HTERT RPE-1 (cell line): ENCODE results near the gene PRKCH.
"Not testable (repeated sequence)": the region's sequence is repeated elsewhere in the genome, so short reads cannot be mapped to it uniquely, and the experiment has no call there.

ENCODE experiments used
- in situ Hi-C: fragments of 300-500 bp; cut with MboI; formaldehyde crosslinking; loops from 4 replicates; pipeline ENCODE4 v1.14.3; 2020; ENCODE audit warnings: low sequenced_read_pairs

The PRKCH gene

GRCh38 chr14:61304688-61305087 lies 16.7 kb upstream of the PRKCH start:
- in situ Hi-C loops = no loop called here

DNA sequence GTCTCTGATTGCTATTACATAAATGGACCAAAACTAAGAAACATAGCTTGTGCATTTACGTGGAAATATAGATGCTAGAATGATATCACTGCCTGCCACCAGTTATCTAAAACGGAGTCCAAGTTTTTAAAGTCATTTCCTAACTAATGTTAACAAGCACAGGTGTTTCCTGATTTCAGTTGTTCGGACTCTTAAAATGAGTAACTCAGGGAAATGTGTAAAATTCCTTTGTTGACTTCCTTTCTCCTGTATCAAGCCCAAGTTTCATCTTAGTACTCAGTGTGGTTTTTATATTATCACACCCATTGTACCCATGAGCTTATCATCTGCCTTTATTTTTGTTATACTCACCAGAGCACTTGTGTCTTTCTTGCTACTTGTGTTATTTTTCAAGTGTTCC lies 13.2 kb upstream of the PRKCH start:
- in situ Hi-C loops = no loop called here

DNA sequence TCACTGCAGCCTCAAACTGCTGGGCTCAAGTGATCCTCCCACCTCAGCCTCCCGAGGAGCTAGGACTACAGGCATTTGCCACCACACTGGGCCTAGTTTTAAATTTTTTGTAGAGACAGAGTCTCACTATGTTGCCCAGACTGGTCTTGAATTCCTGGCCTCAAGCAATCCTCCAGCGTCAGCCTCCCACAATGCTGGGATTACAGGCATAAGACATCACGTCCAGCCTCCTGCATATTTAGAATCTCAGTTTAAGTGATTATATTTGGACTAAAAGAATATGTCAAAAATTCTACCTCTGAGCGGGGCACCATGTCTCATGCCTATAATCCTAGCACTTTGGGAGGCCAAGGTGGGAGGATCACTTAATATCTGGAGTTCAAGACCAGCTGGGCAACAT lies 12.7 kb upstream of the PRKCH start:
- in situ Hi-C loops = not testable (repeated sequence)

- in situ Hi-C loops = no loop called here
Observed at GRCh38 chr14:61315313-61315712, 6.1 kb upstream of the PRKCH start.

DNA sequence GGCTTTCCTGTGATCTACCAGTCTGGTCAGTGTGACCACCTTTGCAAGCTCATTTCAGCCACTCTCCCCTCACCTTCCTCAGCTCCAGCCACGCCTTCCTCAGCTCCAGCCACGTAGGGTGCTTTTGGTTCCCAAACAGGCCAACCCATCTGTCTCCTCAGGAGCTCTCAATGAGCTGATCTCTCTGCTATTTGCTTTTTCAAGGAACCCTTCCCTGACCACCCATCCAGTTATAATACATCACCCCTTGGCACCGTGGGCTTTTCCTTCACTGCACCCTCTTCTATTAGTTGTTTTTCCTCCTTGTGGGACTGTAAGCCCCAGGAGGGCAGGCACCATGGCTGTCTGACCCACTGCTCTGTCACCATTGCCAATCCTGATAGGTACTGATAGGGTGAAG lies 2.3 kb upstream of the PRKCH start:
- in situ Hi-C loops = no loop called here

DNA sequence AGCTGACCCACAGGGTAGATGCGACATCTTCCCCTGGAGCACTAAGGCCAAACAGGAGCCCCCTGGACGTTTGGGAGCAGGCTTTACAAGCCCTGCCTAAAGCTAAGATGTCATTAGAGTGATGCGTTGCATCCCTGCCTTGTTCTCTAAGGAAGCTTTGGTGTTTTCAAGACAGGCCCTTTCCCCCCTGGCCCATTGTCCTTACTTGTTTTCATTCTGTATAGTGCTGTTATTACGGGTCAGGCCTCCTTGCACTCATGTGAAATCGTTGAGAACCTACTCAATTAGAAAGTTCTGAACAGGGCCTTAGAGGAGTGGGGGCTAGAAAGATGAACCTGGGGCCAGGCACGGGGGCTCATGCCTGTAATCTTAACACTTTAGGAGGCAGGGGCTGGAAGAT lies 1.7 kb upstream of the PRKCH start:
- in situ Hi-C loops = no loop called here

DNA sequence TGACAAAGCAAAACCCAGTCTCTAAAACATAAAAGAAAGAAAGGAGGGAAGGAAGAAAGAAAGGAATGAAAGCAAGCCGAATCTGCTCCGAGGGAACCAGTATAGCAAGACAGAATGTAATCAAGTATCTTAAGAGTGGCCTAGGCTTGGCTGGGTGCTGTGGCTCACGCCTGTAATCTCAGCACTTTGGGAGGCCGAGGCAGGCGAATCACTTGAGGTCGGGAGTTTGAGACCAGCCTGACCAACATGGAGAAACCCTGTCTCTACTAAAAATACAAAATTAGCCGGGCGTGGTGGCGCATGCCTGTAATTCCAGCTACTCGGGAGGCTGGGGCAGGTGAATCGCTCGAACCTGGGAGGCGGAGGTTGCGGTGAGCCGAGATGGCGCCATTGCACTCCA lies 1.2 kb upstream of the PRKCH start:
- in situ Hi-C loops = not testable (repeated sequence)

DNA sequence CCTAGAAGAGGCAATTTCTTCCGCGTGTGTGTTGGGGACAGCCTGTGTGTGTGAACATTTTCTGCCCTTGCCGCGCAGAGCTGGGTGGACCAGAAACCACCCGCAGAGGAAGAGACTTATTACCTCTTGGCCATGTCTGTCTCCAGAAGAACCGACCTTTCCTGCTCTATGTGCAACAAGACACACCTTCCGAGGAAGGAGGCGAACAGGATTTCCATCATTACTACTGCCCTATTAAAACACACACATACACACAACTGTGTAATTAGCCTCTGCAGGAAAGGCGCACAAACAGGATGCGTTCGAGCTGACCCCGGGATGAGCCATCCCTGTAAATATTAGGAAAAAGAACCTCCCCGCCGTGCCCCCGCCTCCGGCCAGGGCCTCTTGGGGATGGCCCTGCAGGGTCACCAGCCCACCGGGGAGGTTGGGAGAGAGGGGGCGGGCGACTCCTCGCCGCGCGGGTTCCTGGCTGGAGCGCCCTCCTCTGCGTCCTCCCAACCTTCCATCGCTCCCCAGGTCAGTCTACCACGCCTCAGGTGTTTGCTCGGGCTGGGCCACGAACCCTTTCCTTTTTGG lies 484 bp upstream of the PRKCH start:
- in situ Hi-C loops = no loop called here

DNA sequence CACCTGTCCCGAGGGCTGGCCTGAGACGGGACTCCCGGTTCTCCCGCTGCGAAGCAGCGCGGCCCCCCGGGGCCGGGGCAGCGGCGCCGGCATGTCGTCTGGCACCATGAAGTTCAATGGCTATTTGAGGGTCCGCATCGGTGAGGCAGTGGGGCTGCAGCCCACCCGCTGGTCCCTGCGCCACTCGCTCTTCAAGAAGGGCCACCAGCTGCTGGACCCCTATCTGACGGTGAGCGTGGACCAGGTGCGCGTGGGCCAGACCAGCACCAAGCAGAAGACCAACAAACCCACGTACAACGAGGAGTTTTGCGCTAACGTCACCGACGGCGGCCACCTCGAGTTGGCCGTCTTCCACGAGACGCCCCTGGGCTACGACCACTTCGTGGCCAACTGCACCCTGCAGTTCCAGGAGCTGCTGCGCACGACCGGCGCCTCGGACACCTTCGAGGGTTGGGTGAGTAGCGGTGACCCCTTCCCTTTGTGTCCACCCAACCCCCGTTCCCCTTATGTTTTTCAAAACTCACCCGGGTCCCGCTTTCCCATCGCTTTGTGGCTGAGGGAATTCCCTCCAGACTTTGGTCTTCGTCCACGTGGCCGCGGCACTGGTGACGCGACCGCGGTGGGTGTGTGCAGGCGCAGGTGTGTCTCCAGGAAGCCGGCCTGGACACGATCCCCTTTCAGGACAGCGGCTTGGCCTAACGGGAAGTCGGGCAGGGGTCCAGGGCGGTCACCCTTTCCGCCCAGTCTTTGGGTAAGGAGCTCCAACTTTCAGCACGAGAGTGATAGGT lies 826 bp downstream of the PRKCH start:
- in situ Hi-C loops = no loop called here

- in situ Hi-C loops = no loop called here
Observed at GRCh38 chr14:61322799-61323290, 1.5 kb downstream of the PRKCH start.

GRCh38 chr14:61323970-61324369 lies 2.6 kb downstream of the PRKCH start:
- in situ Hi-C loops = no loop called here

- in situ Hi-C loops = no loop called here
Observed at GRCh38 chr14:61325166-61325565, 3.8 kb downstream of the PRKCH start.

DNA sequence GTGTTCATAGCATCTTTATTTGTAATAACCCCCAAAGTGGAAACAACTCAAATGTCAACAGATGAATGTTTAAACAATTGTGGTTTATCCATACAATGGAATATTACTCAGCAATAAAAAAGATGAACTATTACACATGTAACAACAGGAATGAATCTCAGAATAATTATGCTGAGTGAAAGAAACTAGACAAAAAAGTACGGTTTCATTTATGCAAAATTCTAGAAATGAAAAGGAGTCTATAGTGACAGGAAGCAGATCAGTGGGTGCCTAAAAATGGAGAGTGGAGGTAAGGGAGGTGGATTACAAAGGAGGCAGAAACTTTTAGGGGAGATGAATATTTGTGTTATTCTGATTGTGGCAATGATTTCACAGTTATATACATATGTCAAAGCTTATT lies 4.8 kb downstream of the PRKCH start:
- in situ Hi-C loops = no loop called here

DNA sequence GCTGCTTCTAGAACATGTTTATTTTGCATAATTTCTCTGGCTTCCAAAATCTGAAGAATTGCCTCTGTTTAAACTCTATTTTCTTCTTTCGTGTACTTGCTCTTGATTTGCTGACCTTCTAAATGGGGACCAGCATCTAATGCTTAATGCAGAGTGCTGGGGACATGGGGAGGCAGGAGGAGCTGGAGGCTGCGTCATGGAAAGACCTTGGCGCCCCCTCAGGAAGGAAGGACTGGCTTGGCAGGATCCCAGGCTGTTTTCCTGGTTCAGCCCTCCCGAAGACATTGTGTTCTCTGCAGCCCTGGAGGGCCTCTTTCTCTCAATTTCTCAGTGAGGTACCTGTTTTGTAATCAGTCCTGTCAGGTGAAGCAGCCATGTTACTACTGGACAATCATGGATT lies 5.5 kb downstream of the PRKCH start:
- in situ Hi-C loops = no loop called here

GRCh38 chr14:61328626-61329262 lies 7.4 kb downstream of the PRKCH start:
- in situ Hi-C loops = no loop called here

DNA sequence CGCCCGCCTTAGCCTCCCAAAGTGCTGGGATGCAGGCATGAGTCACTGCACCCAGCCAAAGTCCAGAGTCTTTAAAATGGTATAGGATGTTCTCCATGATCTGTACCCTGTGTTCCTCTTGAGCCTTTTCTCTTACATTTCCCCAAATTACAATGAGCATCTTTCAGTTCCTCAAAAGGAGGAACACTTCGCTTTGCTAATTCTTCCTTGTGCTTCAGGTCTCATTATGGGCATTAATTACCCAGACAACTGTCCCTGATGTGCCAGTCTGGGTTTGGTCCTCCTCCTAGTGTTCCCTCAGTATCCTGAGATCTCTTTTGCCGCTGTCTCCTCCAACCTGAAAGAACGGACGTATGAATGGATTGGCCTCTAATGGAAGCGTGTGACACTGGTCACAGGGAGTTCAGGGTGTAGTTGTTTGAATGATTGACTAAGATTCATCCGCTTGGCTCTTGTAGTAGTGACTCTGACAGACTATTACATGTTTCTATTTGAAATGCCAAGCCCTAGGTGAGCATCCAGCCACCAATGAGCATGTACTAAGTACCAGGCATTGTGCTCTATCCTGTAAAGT lies 8.2 kb downstream of the PRKCH start:
- in situ Hi-C loops = no loop called here

- in situ Hi-C loops = no loop called here
Observed at GRCh38 chr14:61330511-61330910, 9.1 kb downstream of the PRKCH start.

DNA sequence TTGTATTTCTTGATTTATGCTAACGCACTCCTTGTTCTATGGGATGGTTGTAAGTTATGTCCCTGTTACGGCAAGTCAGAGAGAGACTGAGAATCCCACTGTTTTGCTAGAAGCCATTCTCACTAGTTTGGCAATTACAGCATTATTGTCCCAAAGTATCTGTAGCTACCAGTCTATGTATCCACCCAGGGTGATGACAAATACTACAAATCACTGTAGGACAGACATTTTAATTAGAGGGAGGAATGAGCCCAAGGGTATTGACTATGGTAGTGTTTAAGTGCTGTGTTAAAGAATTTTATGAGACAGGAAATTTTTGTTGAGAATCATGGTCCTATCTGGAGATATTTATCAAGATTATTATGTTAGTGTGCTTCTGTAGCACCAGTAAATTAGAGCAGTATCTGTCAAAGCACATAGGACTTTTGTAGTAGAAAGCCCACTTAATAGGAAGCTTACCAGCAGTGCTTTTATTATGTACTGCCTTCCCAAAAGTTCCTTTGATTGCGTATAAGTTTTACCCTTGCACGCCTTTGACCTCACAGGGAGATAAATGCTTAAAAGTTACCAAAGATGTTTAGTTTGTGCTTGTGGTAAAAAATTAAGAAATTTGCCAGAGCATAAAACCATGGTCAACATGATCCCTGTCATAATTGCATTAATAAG lies 10.7 kb downstream of the PRKCH start:
- in situ Hi-C loops = no loop called here

DNA sequence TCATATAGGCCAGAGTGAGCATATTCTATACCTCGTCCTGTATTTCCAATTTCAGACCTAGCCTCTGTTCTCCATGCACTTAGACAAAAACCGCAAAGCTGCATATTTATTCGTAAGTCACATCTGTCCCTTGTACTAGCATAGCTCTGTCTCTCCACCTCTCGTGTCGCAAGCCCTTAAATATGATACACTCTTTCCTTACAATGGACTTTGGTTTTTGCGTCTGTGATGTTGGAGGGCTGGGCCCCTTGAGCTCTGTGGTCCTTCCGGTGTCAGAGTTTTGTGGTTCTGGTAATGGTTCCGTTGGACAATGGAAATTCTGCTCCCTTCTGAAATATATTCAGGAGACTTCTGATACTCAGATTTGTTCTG lies 11.3 kb downstream of the PRKCH start:
- in situ Hi-C loops = no loop called here

GRCh38 chr14:61333087-61333486 lies 11.7 kb downstream of the PRKCH start:
- in situ Hi-C loops = no loop called here

GRCh38 chr14:61334197-61334701 lies 12.9 kb downstream of the PRKCH start:
- in situ Hi-C loops = no loop called here
